Transverse colon (tissue), 4 donors: ENCODE measurements around the gene DEUP1. TPM values are rescaled to one million over a fixed set of nuclear protein-coding genes. Genes with fewer than 3 reads are reported as not detected.

Source experiments
- DNase-seq: peaks from one replicate; pipeline ENCODE4 v3.0.0-alpha.2; 2019
- H3K27ac ChIP-seq, 4 donors: fragments of 200-600 bp; sonication (generic); 2 replicates each; pipeline ENCODE4 v1.5.1; 2016 to 2018; ENCODE audit warnings: inconsistent platforms in 4 of 4
- H3K27me3 ChIP-seq: fragments of 200-600 bp; sonication (generic); 2 replicates; pipeline ENCODE4 v1.5.1; 2017; ENCODE audit warnings: inconsistent platforms
- H3K36me3 ChIP-seq, 4 donors: fragments of 200-600 bp; sonication (generic); 2 replicates each; pipeline ENCODE4 v1.5.1; 2017 to 2019; ENCODE audit warnings: inconsistent platforms in 4 of 4
- H3K4me1 ChIP-seq, 4 donors: fragments of 200-600 bp; sonication (generic); 2 replicates each; pipeline ENCODE4 v1.5.1; 2017 to 2020; ENCODE audit warnings: inconsistent platforms in 4 of 4
- H3K4me3 ChIP-seq, 4 donors: fragments of 200-600 bp; sonication (generic); 1 replicate in 1 of 4; 2 replicates in 3 of 4; pipeline versions ENCODE4 v1.5.1 to v1.6.1; 2017 to 2019; ENCODE audit warnings: inconsistent platforms in 4 of 4
- H3K9me3 ChIP-seq, 2 donors: fragments of 200-600 bp; sonication (generic); 2 replicates each; pipeline ENCODE4 v1.5.1; 2017 to 2019; ENCODE audit warnings: inconsistent platforms in 2 of 2
- CTCF ChIP-seq, 5 experiments: fragments of 200-600 bp in 3 of 5; fragments of 450-650 bp in 2 of 5; sonication (generic) in 3 of 5; IDR thresholded peaks; 1 replicate in 2 of 5; 2 replicates in 3 of 5; pipeline ENCODE4 v1.5.1; 2016 to 2017; ENCODE audit warnings: antibody characterized with exemption in 5 of 5, inconsistent platforms in 3 of 5, mild to moderate bottlenecking in 2 of 5, moderate library complexity in 1 of 5
- EP300 ChIP-seq: sonication (generic); formaldehyde crosslinking; IDR thresholded peaks from one replicate; pipeline ENCODE4 v1.6.1; 2017; ENCODE audit warnings: antibody characterized with exemption, low read depth
- POLR2A ChIP-seq: fragments of 450-650 bp; IDR thresholded peaks from one replicate; pipeline ENCODE4 v1.6.1; 2016; ENCODE audit warnings: antibody characterized with exemption, mild to moderate bottlenecking, moderate library complexity
- POLR2AphosphoS5 ChIP-seq, 3 donors: sonication (generic); formaldehyde crosslinking; IDR thresholded peaks; one replicate each; pipeline ENCODE4 v1.6.1; 2016; ENCODE audit warnings: antibody characterized with exemption in 3 of 3
- WGBS, 2 donors: methylation state at CpG; one replicate each; pipeline ENCODE4 v1.1.5; 2018; ENCODE audit warnings: low coverage in 1 of 2; 5-methylcytosine and 5-hydroxymethylcytosine counted together
- in situ Hi-C, 4 donors: fragments of 200-750 bp; cut with MboI; loops; one replicate each; pipeline versions ENCODE4 v1.15.0 to v1.15.1; 2017; ENCODE audit warnings: low sequenced_read_pairs in 3 of 4, low pct_ligation_motif_present in 1 of 4, low pct_unique_long_range_greater_than_20kb in 1 of 4
- intact Hi-C: fragments of 100-400 bp; cut with DNase I; formaldehyde crosslinking; loops from one replicate; pipeline ENCODE4 v1.15.1; 2023; ENCODE audit warnings: low total_unique reads
- total RNA-seq, 4 donors: library from RNA; depleted of rRNA; stranded (reverse); fragments of >200 nt; gene quantifications; one replicate each; pipeline ENCODE4 v1.1.0, GENCODE V29; 2016

The DEUP1 gene
- total RNA-seq, 4 donors from 2014 or later = not detected

DNA sequence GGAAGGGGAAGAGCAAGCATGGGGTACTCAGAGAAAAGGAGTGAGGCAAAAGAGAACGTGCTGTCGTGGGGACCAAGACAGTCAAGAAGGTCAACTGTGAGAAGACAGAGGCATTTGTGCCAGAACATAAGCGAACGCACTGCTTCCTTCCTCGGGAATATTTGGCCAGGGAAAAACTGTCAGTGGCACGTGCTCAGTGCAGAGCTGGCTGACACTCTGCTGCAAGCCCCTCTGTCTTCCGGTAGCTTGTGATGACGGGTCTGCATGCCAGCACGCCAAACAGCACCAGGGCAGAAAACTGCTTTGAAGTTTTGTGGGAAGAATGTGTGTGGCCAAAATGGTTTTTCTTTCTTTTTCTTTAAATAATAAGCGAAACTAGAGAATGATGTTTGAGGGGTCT lies 152.0 kb downstream of the DEUP1 start:
- peaks cover 0 to 38% (median 16%) of the 10 kb centered on the region in 4 donors for H3K4me1 ChIP-seq
- H3K9me3 ChIP-seq = no peaks in the 10 kb centered on the region
- in situ Hi-C loops = no loop called here
- intact Hi-C loops = no loop called here
- no peak for DNase-seq
- 85 to 100% methylated on average over 7 to 10 of the region's 10 CpGs for WGBS, 2 donors
- no peak overlapping the region for H3K27ac ChIP-seq
- H3K36me3 ChIP-seq = no peaks in the 10 kb centered on the region
- H3K27me3 ChIP-seq = no peaks in the 10 kb centered on the region
- TF ChIP-seq CTCF (IDR thresholded peaks at IDR 0.05) (no peak), EP300 (no peak), POLR2AphosphoS5 (IDR thresholded peaks at IDR 0.05) (no peak), POLR2A (no peak)
- H3K4me3 ChIP-seq = no peak overlapping the region

DNA sequence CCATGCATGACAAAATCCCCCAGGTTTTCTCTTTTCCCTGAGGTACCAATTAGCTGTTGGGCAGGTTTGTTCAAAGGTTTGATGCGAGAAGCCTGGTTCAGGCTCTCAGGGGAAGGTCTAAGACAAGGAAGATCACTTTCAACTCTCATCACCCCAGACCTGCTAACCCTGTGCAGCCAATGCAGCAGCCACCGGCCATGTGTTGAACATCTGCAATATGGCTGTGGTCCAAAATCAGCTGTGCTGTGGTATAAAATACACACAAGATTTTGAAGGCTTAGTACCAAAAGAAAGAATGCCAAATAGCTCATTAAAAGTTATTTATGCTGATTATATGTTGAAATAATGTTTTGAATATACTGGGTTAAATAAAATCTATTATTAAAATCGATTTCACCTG lies 154.2 kb downstream of the DEUP1 start:
- DNase-seq = no peak
- intact Hi-C loops = no loop called here
- in situ Hi-C loops = no loop called here
- Histone ChIP-seq H3K27me3 (no peaks in the 10 kb centered on the region), H3K36me3 (no peaks in the 10 kb centered on the region), H3K4me3 (no peak overlapping the region), H3K9me3 (no peaks in the 10 kb centered on the region), H3K27ac (no peak overlapping the region), H3K4me1 (peaks cover 0 to 40% (median 16%) of the 10 kb centered on the region in 4 donors)
- no peak for TF ChIP-seq POLR2A
- no peak for TF ChIP-seq EP300
- no peak for TF ChIP-seq POLR2AphosphoS5 (IDR thresholded peaks at IDR 0.05)
- TF ChIP-seq CTCF (IDR thresholded peaks at IDR 0.05) = no peak
- 60% methylated on average over 1 to 3 of the region's 3 CpGs for WGBS, 2 donors

DNA sequence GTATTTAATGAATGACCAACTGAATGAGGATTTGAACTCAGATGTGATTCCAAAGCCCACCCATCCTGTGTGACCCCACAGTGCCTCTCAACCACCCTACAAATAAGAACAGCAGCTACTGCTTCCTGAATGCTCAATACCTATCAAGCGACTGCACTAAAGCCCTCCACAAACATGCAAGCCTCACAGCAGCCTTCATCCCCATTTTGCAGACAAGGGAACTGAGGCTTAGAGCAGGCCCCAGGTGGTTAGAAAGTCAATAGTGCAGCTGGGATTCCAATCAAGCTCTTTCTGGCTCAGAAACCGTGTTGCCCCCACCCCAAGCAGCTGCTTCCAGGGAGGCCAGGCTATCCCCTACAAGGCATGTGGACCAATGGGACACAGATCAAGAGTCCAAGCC lies 155.4 kb downstream of the DEUP1 start:
- no peak for TF ChIP-seq POLR2A
- no peak for TF ChIP-seq POLR2AphosphoS5 (IDR thresholded peaks at IDR 0.05)
- TF ChIP-seq CTCF (IDR thresholded peaks at IDR 0.05) = no peak
- TF ChIP-seq EP300 = no peak
- H3K9me3 ChIP-seq = no peaks in the 10 kb centered on the region
- no peaks in the 10 kb centered on the region for H3K36me3 ChIP-seq
- in situ Hi-C loops = no loop called here
- no peaks in the 10 kb centered on the region for H3K27me3 ChIP-seq
- H3K4me3 ChIP-seq = no peak overlapping the region
- DNase-seq = no peak
- H3K4me1 ChIP-seq = peaks cover 0 to 35% (median 15%) of the 10 kb centered on the region in 4 donors
- H3K27ac ChIP-seq = no peak overlapping the region
- intact Hi-C loops = no loop called here
- 77% methylated on average over 2 of the region's 2 CpGs; no CpG with 5 or more reads in 1 of the 2 donors for whole genome bisulfite sequencing, 2 donors

GRCh38 chr11:93487032-93487483 lies 156.5 kb downstream of the DEUP1 start:
- TF ChIP-seq POLR2A = no peak
- no peak for TF ChIP-seq CTCF (IDR thresholded peaks at IDR 0.05)
- TF ChIP-seq EP300 = no peak
- peak in 2 of 3 donors; percentile 52 to 74 for TF ChIP-seq POLR2AphosphoS5 (IDR thresholded peaks at IDR 0.05)
- 44% methylated on average over 7 of the region's 7 CpGs; no CpG with 5 or more reads in 1 of the 2 donors for WGBS, 2 donors
- Histone ChIP-seq H3K27ac (no peak overlapping the region), H3K27me3 (no peaks in the 10 kb centered on the region), H3K4me3 (no peak overlapping the region), H3K9me3 (no peaks in the 10 kb centered on the region), H3K36me3 (no peaks in the 10 kb centered on the region), H3K4me1 (peaks cover 0 to 27% (median 8%) of the 10 kb centered on the region in 4 donors)
- in situ Hi-C loops = no loop called here
- no peak for DNase-seq
- intact Hi-C loops = no loop called here

Other genes with a start within 250 kb of the DEUP1 start
- 10 to 100 TPM; 11.7 to 90.5 (median 31.7) TPM for gene SLC36A4, start 132.8 kb upstream of the DEUP1 start, total RNA-seq
- gene SMCO4, start 212.6 kb downstream of the DEUP1 start, total RNA-seq = 10 to 100 TPM in 3 of 4 donors, not detected in 1; 33.3 to 80.4 (median 37.0) TPM